ENCODE measurements around the gene ARL3.
"Not testable (repeated sequence)": the region's sequence is repeated elsewhere in the genome, so short reads cannot be mapped to it uniquely, and the experiment has no call there.

Gene ARL3

GRCh38 chr10:102702742-102703141 is 11.5 kb downstream of the ARL3 start:
- no peak for DNase-seq (ENCODE audit: low read depth in 2 of 2)

DNA sequence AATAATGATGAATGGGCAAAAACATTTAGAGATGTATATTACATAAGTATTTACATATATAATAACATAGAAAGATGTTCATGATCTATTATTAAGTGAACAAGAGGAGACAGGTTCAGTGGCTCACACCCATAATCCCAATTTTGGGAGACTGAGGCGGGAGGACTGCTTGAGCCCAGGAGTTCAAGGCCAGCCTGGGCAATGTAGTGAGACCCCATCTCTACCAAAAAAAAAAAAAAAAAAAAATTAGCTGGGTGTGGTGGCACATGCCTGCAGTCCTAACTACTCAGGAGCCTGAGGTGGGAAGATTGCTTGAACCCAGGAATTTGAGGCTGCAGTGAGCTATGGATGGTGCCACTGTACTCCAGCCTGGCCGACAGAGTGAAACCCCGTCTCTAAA is 12.4 kb downstream of the ARL3 start:
- DNase-seq (ENCODE audit: low read depth in 2 of 2), result no peak

DNA sequence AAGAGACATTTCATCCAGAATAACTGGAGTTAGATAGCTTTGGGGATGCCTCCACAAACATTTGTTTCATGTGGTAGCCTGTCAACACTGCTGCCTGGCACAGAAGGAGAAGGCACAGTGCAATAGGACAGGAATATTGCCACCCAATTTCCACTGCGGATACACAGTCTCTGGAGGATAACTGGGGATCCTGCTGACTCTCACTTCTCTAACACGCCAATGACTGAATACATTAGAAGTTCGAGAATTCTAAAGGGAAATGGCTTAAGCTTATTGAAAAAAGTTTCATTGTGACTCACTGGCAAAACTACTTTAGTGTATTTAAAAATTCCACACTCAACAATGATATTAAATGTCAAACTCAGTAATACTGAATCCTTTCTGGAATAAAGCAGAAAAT is 12.9 kb downstream of the ARL3 start:
- DNase-seq (ENCODE audit: low read depth in 2 of 2), result no peak

DNA sequence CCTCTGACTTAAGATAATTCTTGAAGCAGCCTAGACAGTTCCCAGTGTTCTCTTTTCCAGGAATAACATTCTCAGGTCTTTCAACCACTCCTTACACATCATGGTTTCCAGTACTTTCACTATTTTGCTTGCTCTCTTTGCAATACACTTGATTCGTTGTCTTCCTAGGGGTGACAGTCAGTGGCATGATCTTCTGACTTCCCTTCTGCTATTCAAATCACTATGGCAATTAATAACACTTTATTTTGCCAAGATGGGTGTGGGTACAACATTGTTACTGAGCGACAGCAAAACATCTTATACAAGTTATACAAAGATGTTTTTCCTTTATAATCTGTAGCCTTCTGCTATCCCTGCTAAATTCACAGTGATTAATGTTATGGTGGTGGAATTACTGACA is 15.3 kb downstream of the ARL3 start:
- DNase-seq (ENCODE audit: low read depth in 2 of 2), result no peak

DNA sequence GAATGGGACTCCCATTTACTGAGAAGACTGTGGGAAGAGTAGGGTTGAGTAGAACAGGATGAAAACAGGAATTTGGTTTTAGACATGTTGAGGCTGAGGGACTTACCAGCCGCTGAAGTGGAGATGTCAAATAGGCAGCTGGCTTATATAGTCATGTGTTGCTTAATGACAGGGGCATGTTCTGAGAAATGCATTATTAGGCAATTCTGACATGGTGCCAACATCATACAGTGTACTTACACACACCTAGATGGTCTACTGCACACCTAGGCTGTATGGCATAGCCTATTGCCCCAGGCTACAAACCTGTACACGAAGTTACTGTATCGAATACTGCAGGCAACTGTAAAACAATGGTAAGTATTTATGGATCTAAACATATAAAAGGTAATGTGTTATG is 17.5 kb downstream of the ARL3 start:
- DNase-seq (ENCODE audit: low read depth in 2 of 2), result no peak

- not testable (repeated sequence) for DNase-seq (ENCODE audit: low read depth in 2 of 2)
These were observed 18.8 kb downstream of the ARL3 start for GRCh38 chr10:102695401-102695800.

- no peak for DNase-seq (ENCODE audit: low read depth in 2 of 2)
These were observed 22.7 kb downstream of the ARL3 start for GRCh38 chr10:102691285-102692066.

DNA sequence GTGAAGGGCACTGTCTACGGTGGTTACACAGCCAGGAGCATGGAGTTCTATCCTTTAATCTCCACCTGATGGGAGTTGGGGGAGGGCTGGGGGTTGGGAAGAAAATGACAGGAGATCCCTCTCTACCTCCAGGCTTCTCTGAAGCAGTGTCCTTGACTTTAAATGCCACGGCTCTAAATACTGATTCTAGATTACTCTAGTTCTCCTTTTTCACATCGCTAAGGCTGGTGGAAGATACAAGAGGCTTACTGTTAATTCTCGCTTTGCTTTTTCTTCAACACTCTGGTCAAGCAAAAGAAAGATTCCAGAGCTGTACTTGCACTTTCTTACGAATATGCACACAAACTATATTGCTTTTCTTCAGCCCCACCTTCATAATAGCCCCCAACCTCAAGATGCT is 30.5 kb downstream of the ARL3 start:
- no peak for DNase-seq (ENCODE audit: low read depth in 2 of 2)

GRCh38 chr10:102682981-102683380 is 31.2 kb downstream of the ARL3 start:
- DNase-seq (ENCODE audit: low read depth in 2 of 2), result no peak

DNA sequence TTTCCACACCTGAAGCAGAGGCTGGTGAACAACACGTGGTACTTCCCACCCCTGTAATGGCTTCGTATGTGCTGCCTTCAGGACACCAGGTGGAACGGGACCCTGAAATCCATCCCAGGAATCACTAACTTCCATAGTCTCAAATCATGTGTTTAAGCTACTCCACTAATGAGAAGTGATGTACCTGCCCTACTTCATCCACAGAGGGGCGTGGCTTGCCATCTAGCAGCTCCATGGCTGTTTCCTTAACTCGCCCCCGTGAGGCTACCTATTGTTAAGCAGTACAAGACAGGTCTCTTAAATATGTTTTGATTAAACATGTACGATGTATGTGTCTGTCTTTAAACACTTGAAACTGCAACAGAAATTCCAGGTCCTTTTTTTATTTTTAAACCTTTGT is 31.8 kb downstream of the ARL3 start:
- no peak for DNase-seq (ENCODE audit: low read depth in 2 of 2)

- no peak for DNase-seq (ENCODE audit: low read depth in 2 of 2)
These were observed 32.5 kb downstream of the ARL3 start for GRCh38 chr10:102681696-102682095.

DNA sequence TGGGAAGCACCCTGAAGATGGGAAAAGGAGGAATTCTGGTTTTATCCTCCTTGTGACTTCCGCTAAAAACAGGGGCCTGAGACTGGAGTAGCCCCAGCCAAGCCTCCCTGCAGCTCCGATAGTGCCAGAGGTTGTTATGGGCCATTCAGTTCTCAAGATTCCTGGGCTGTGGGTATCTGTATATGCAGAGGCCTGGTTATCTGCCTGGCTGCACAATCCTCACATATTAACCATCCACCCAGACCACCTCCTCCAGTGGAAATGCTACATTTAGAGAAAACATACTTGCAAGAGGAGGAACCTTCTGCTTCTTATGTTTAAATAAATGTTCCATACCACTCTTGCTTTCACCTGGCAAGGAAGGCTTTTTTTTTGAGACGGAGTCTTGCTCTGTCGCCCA is 34.6 kb downstream of the ARL3 start:
- DNase-seq (ENCODE audit: low read depth in 2 of 2), result no peak

GRCh38 chr10:102678842-102679289 is 35.3 kb downstream of the ARL3 start:
- DNase-seq (ENCODE audit: low read depth in 2 of 2), result no peak

GRCh38 chr10:102678068-102678400 is 36.2 kb downstream of the ARL3 start:
- DNase-seq (ENCODE audit: low read depth in 2 of 2), result no peak

- DNase-seq (ENCODE audit: low read depth in 2 of 2), result no peak
These were observed 36.7 kb downstream of the ARL3 start for GRCh38 chr10:102677331-102678067.

GRCh38 chr10:102676534-102677315 is 37.5 kb downstream of the ARL3 start:
- no peak for DNase-seq (ENCODE audit: low read depth in 2 of 2)

DNA sequence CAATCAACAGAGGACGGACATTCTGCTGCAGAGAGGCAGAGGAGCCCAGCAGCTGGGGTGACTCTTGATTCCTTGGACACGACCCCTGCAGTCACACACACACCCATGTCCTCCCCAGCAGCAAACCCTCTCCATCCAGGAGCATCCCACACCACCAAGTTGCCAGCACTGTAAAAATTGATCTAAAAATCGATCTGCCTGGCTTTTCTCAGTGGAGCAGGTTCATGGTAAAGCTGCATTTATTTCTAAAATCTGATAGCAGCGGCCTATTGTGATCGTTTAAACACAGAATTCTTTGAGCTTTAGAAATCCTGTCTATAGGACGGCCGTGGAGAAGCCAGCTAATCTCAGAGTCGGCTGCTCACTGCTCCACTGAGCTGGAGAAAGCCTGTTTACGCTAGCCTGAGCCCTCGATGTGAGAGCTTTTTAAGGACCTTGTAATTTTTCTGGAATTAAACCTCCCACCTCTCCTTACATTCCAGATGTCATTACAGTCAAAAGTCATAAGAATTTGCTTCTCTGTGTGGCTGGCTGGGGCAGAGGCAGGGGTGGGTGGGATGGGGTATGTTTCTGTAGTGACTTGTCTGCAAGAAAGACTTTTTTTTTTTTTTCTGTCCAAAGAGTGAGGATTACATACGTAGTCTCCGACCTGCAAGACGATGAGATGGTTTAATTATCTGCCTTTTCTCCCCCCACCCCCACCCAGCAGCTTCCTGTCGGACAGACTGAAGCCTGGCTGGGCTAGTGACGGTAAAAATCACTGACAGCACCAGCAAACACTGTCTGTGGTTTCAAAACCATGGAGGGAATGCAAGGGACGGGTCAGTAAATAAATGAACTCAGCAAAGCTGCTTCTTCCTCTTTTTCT is 38.3 kb downstream of the ARL3 start:
- DNase-seq (ENCODE audit: low read depth in 2 of 2), result no peak

DNA sequence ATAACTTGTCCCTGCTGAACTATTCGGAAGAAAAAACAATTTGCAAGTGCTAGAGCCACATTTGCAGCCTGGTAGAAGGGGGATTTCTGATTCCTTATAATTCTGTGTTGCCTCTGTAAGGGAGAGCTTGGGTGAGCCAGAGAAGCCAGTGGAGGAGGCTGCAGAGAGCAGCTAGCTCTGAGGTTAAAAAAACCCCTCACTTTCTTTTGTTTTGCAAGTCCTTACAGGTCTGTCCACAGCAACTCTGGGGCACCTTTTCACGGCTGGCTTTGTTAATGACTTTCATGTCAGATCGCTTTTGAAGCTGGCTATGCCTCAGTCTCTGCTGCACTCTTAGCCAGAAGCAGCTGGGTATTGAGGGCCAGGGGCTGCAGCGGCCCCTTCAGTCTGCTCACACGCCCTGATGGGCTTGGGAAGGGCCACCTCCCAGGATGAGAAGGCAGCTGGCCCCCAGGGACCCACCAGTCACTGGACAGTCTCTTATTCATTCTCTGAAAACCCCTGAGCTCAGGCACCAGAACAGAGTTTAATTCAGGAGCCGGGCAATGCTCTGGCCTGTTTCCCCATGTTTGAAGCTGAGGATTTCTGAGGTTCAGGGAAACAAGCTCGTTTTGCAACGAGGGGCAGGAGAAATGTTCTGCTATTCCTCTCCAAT is 39.1 kb downstream of the ARL3 start:
- DNase-seq (ENCODE audit: low read depth in 2 of 2), result no peak

DNA sequence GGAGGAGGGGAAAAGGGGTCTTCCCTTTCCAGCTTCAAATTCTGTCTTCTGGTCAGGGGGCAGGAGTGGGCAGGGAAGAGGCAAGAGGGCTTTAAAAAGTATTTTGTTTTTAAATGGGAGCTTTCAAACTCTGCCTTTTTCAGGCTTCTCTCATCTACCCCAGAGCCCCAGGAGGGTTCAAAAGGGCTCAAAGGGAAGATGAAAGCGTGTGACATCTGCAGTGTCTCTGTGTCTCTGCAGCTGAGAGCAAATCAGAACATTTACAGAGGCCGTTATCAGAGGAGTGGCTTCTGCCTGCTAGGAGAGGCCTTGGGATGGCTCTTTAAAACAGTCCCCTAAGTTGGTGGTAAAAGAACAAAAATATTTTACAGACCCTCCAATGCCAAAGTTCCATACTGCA is 39.6 kb downstream of the ARL3 start:
- no peak for DNase-seq (ENCODE audit: low read depth in 2 of 2)

GRCh38 chr10:102673819-102674511 is 40.2 kb downstream of the ARL3 start:
- peak in 1 of 2 donors; percentile 39 for DNase-seq (ENCODE audit: low read depth in 2 of 2)

Measured in stimulated activated CD4-positive, alpha-beta T cell treated with anti-CD3 and anti-CD28 coated beads, Interleukin-1b, Interleukin-23, amount 100 ng/mL, for 1 hour (primary cell).